Measurements from ENCODE around the gene CDIP1.

The CDIP1 gene

DNA sequence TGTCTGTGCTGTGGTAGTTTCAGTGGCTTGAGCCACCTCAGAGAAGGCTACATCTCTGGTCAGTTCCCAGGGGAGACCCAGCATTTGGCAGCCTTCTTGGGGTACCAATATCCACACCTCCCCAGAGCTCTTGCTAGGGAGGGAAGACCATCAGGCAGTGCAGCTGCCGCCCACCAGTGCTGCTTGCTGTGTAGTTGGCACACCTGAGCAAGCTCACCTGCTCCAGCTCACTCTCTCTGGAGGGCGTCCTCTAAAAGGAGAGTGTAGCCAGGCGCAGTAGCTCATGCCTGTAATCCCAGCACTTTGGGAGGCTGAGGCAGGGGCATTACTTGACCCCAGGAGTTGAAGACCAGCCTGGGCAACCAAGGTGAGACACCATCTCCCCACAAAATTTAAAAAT lies 29.8 kb downstream of the CDIP1 start:
- Histone ChIP-seq H3K4me3 (ENCODE audit: low read depth in 1 of 2, low read length in 2 of 2) (no peak overlapping the region), H3K9ac (ENCODE audit: low read depth, low read length) (no peak overlapping the region), H3K4me1 (ENCODE audit: insufficient read depth, low read length) (no peaks in the 10 kb centered on the region), H3K27ac (ENCODE audit: low read length) (no peak overlapping the region), H3K36me3 (ENCODE audit: insufficient read depth, low read length) (peaks cover 73% of the 10 kb centered on the region), H4K20me1 (ENCODE audit: insufficient read depth, low read length) (peaks cover 17% of the 10 kb centered on the region), H3K4me2 (ENCODE audit: insufficient read depth, low read length) (no peak overlapping the region), H3K27me3 (ENCODE audit: insufficient read depth, low read length, poor library complexity) (no peaks in the 10 kb centered on the region), H2AFZ (ENCODE audit: low read depth, low read length) (no peak overlapping the region), H3K79me2 (ENCODE audit: insufficient read depth, low read length) (peaks cover 5% of the 10 kb centered on the region; the same call in 1 of the 2 replicates), H3K9me3 (ENCODE audit: insufficient read depth, low read length, severe bottlenecking) (no peaks in the 10 kb centered on the region)
- no peak for ATAC-seq (ENCODE audit: insufficient read depth, low read depth)
- no peak for DNase-seq
- TF ChIP-seq, protein P1, sequence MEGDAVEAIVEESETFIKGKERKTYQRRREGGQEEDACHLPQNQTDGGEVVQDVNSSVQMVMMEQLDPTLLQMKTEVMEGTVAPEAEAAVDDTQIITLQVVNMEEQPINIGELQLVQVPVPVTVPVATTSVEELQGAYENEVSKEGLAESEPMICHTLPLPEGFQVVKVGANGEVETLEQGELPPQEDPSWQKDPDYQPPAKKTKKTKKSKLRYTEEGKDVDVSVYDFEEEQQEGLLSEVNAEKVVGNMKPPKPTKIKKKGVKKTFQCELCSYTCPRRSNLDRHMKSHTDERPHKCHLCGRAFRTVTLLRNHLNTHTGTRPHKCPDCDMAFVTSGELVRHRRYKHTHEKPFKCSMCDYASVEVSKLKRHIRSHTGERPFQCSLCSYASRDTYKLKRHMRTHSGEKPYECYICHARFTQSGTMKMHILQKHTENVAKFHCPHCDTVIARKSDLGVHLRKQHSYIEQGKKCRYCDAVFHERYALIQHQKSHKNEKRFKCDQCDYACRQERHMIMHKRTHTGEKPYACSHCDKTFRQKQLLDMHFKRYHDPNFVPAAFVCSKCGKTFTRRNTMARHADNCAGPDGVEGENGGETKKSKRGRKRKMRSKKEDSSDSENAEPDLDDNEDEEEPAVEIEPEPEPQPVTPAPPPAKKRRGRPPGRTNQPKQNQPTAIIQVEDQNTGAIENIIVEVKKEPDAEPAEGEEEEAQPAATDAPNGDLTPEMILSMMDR (IDR thresholded peaks at IDR 0.05; ENCODE audit: borderline replicate concordance, extremely low read depth, low read length, poor library complexity, severe bottlenecking) = no peak
- no peak for TF ChIP-seq EZH2 (IDR thresholded peaks at IDR 0.05; ENCODE audit: borderline replicate concordance, low read depth, low read length, severe bottlenecking)

DNA sequence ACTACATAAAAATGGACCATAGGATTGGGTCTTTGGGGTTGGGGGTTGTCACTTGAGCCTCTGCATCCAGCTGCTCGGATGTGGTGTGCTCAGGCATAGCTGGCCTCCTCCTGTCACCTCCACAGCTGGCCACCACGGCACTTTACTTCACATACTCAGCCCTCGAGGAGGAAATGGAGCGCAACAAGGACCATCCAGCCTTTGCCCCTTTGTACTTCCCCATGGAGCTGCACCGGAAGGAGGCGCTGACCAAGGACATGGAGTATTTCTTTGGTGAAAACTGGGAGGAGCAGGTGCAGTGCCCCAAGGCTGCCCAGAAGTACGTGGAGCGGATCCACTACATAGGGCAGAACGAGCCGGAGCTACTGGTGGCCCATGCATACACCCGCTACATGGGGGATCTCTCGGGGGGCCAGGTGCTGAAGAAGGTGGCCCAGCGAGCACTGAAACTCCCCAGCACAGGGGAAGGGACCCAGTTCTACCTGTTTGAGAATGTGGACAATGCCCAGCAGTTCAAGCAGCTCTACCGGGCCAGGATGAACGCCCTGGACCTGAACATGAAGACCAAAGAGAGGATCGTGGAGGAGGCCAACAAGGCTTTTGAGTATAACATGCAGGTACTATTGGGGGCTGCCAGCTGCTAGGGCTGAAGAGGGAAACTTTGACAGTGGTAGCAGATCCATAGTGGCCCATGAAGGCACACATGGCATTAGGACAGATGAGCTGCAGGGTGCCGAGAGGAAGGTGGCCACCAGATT lies 30.8 kb downstream of the CDIP1 start:
- ATAC-seq (ENCODE audit: insufficient read depth, low read depth) = no peak
- no peak for DNase-seq
- no peaks in the 10 kb centered on the region for H3K9me3 ChIP-seq (ENCODE audit: insufficient read depth, low read length, severe bottlenecking)
- peaks cover 11% of the 10 kb centered on the region; the same call in 1 of the 2 replicates for H3K79me2 ChIP-seq (ENCODE audit: insufficient read depth, low read length)
- peaks cover 70% of the 10 kb centered on the region for H3K36me3 ChIP-seq (ENCODE audit: insufficient read depth, low read length)
- H3K27me3 ChIP-seq (ENCODE audit: insufficient read depth, low read length, poor library complexity) = no peaks in the 10 kb centered on the region
- peaks cover 20% of the 10 kb centered on the region for H4K20me1 ChIP-seq (ENCODE audit: insufficient read depth, low read length)
- H3K4me2 ChIP-seq (ENCODE audit: insufficient read depth, low read length) = no peak overlapping the region
- no peak overlapping the region for H2AFZ ChIP-seq (ENCODE audit: low read depth, low read length)
- TF ChIP-seq, protein P1 (IDR thresholded peaks at IDR 0.05; ENCODE audit: borderline replicate concordance, extremely low read depth, low read length, poor library complexity, severe bottlenecking) = no peak
- TF ChIP-seq EZH2 (IDR thresholded peaks at IDR 0.05; ENCODE audit: borderline replicate concordance, low read depth, low read length, severe bottlenecking) = no peak
- no peak overlapping the region for H3K9ac ChIP-seq (ENCODE audit: low read depth, low read length)
- H3K27ac ChIP-seq (ENCODE audit: low read length) = no peak overlapping the region
- H3K4me3 ChIP-seq (ENCODE audit: low read depth in 1 of 2, low read length in 2 of 2) = no peak overlapping the region
- H3K4me1 ChIP-seq (ENCODE audit: insufficient read depth, low read length) = no peaks in the 10 kb centered on the region

DNA sequence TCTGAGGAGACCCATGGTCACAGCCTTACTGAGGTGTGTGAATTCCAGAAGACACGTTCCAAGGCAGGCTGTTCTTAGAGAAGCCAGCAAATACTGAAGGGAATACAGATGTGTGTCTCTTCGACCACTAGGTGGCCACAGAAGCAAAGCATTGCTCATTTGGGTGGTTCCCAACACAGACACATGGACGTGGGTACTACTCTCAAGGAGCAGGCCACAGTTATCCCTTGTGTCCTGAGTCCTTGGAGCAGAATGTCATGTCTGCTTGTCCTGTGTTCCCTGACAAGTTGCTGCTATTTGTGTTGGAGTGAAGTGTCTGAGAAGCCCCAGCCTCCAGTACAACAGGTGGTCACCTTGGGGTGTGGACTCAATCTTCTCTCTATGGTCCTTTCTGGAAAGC lies 32.1 kb downstream of the CDIP1 start:
- H3K27ac ChIP-seq (ENCODE audit: low read length) = no peak overlapping the region
- no peak overlapping the region for H3K4me2 ChIP-seq (ENCODE audit: insufficient read depth, low read length)
- H3K9ac ChIP-seq (ENCODE audit: low read depth, low read length) = no peak overlapping the region
- H3K4me3 ChIP-seq (ENCODE audit: low read depth in 1 of 2, low read length in 2 of 2) = no peak overlapping the region
- peaks cover 58% of the 10 kb centered on the region for H3K36me3 ChIP-seq (ENCODE audit: insufficient read depth, low read length)
- peak; percentile 94 for ATAC-seq (ENCODE audit: insufficient read depth, low read depth)
- H4K20me1 ChIP-seq (ENCODE audit: insufficient read depth, low read length) = peaks cover 23% of the 10 kb centered on the region
- peak; percentile 57 for DNase-seq
- H3K9me3 ChIP-seq (ENCODE audit: insufficient read depth, low read length, severe bottlenecking) = no peaks in the 10 kb centered on the region
- peaks cover 15% of the 10 kb centered on the region; the same call in 1 of the 2 replicates for H3K79me2 ChIP-seq (ENCODE audit: insufficient read depth, low read length)
- no peaks in the 10 kb centered on the region for H3K4me1 ChIP-seq (ENCODE audit: insufficient read depth, low read length)
- H3K27me3 ChIP-seq (ENCODE audit: insufficient read depth, low read length, poor library complexity) = no peaks in the 10 kb centered on the region
- no peak overlapping the region for H2AFZ ChIP-seq (ENCODE audit: low read depth, low read length)
- TF ChIP-seq EZH2 (IDR thresholded peaks at IDR 0.05; ENCODE audit: borderline replicate concordance, low read depth, low read length, severe bottlenecking) = no peak
- TF ChIP-seq, protein P1 (IDR thresholded peaks at IDR 0.05; ENCODE audit: borderline replicate concordance, extremely low read depth, low read length, poor library complexity, severe bottlenecking) = peak; percentile 88

All from DND-41 (cell line).